H1 (cell line): ENCODE data around the gene CIITA. TPM values are rescaled to one million over a fixed set of nuclear protein-coding genes. Genes with fewer than 3 reads are reported as not detected.

Source experiments
- CTCF ChIA-PET: fragments of 300-600 bp; sonication (Branson Sonifier 250); formaldehyde crosslinking; loops from one replicate; lab custom pipeline; 2021; ENCODE audit not compliant: partially characterized antibody; lab: Charles Lee
- POLR2A ChIA-PET: fragments of 300-600 bp; sonication (Branson Sonifier 250); formaldehyde crosslinking; loops from one replicate; lab custom pipeline; 2021; ENCODE audit warnings: inconsistent platforms; ENCODE audit not compliant: partially characterized antibody; lab: Charles Lee
- DNase-seq, 2 experiments: peaks; one replicate each; pipeline versions ENCODE4 v3.0.0 to v3.0.0-alpha.2; 2010 to 2022; ENCODE audit warnings: low spot score in 2 of 2, low read depth in 1 of 2, mixed read lengths in 1 of 2
- FAIRE-seq: peaks from 2 replicates; lab custom pipeline; 2011; peaks lifted over from hg19 to GRCh38; lab: Jason Lieb, UNC
- H2AFZ ChIP-seq: 2 replicates; pipeline ENCODE4 v1.8.1; 2012; ENCODE audit warnings: low read length, inconsistent platforms
- H2AK5ac ChIP-seq: 2 replicates; pipeline ENCODE4 v1.6.1; 2013; ENCODE audit warnings: low read depth, low read length
- H2BK120ac ChIP-seq: replicated peaks from 2 replicates; pipeline ENCODE3; 2013; ENCODE audit warnings: low read depth, low read length, inconsistent platforms
- H2BK12ac ChIP-seq: 2 replicates; pipeline ENCODE4 v1.6.1; 2013; ENCODE audit warnings: low read depth, low read length
- H2BK15ac ChIP-seq: 2 replicates; pipeline ENCODE4 v1.6.1; 2013; ENCODE audit warnings: low read length
- H2BK20ac ChIP-seq: 2 replicates; pipeline ENCODE4 v1.6.1; 2013; ENCODE audit warnings: low read length
- H2BK5ac ChIP-seq: 2 replicates; pipeline ENCODE4 v1.6.1; 2013; ENCODE audit warnings: low read depth, low read length
- H3K14ac ChIP-seq: 2 replicates; pipeline ENCODE4 v1.6.1; 2013; ENCODE audit warnings: inconsistent platforms; ENCODE audit not compliant: insufficient read length
- H3K18ac ChIP-seq: 2 replicates; pipeline ENCODE4 v1.6.1; 2013; ENCODE audit warnings: low read length; ENCODE audit errors: extremely low read depth
- H3K23ac ChIP-seq: 2 replicates; pipeline ENCODE4 v1.6.1; 2013; ENCODE audit warnings: inconsistent platforms; ENCODE audit not compliant: insufficient read length
- H3K23me2 ChIP-seq: 2 replicates; pipeline ENCODE4 v1.6.1; 2013; ENCODE audit warnings: low read depth, low read length
- H3K27ac ChIP-seq: 2 replicates; pipeline ENCODE4 v1.6.1; 2011; ENCODE audit warnings: low read depth, low read length, inconsistent platforms
- H3K27me3 ChIP-seq, 4 experiments: replicated peaks in 1 of 4; 1 replicate in 1 of 4; 2 replicates in 3 of 4; pipeline versions ENCODE4 v1.6.1 to v1.8.1; 2011 to 2013; ENCODE audit warnings: low read length in 3 of 4, mild to moderate bottlenecking in 3 of 4, inconsistent platforms in 2 of 4, mixed read lengths in 2 of 4, moderate library complexity in 1 of 4; ENCODE audit not compliant: control insufficient read depth in 3 of 4, insufficient read depth in 3 of 4; ENCODE audit errors: extremely low read depth in 1 of 4
- H3K36me3 ChIP-seq, 4 experiments: 2 replicates each; pipeline versions ENCODE4 v1.6.1 to v1.8.1; 2011 to 2013; ENCODE audit warnings: mild to moderate bottlenecking in 4 of 4, low read length in 3 of 4, moderate library complexity in 2 of 4, control low read depth in 1 of 4, inconsistent platforms in 1 of 4; ENCODE audit not compliant: insufficient read depth in 4 of 4, control insufficient read depth in 2 of 4
- H3K4ac ChIP-seq: replicated peaks from 2 replicates; pipeline ENCODE3; 2013; ENCODE audit warnings: low read length, low read depth, mixed read lengths, inconsistent platforms; ENCODE audit not compliant: insufficient read length
- H3K4me1 ChIP-seq, 4 experiments: replicated peaks in 1 of 4; 1 replicate in 1 of 4; 2 replicates in 3 of 4; pipeline versions ENCODE4 v1.6.1 to v1.8.1; 2011 to 2013; ENCODE audit warnings: low read length in 3 of 4, inconsistent platforms in 2 of 4, mixed read lengths in 1 of 4; ENCODE audit not compliant: insufficient read depth in 4 of 4, control insufficient read depth in 3 of 4
- H3K4me2 ChIP-seq, 2 experiments: 2 replicates each; pipeline versions ENCODE4 v1.6.1 to v1.8.1; 2011 to 2013; ENCODE audit warnings: low read depth in 2 of 2, low read length in 2 of 2, control low read depth in 1 of 2, inconsistent platforms in 1 of 2, mild to moderate bottlenecking in 1 of 2; ENCODE audit not compliant: insufficient read depth in 1 of 2
- H3K4me3 ChIP-seq, 4 experiments: fragments of 200-600, 300-600 bp in 1 of 4; sonication (generic), shearing (Covaris generic), sonication (Bioruptor Twin) in 1 of 4; 2 replicates each; pipeline versions ENCODE4 v1.5.1 to v1.8.1; 2011 to 2016; ENCODE audit warnings: low read length in 4 of 4, low read depth in 3 of 4, control low read depth in 2 of 4, inconsistent platforms in 2 of 4, mild to moderate bottlenecking in 2 of 4, mixed read lengths in 1 of 4, moderate library complexity in 1 of 4; ENCODE audit not compliant: insufficient read depth in 2 of 4; ENCODE audit errors: extremely low read depth in 1 of 4
- H3K56ac ChIP-seq: replicated peaks from 2 replicates; pipeline ENCODE3; 2013; ENCODE audit warnings: low read depth, mild to moderate bottlenecking, mixed read lengths, low read length, inconsistent platforms; ENCODE audit not compliant: insufficient read length
- H3K79me1 ChIP-seq: 2 replicates; pipeline ENCODE4 v1.6.1; 2013; ENCODE audit warnings: low read depth, low read length, control low read depth
- H3K79me2 ChIP-seq, 2 experiments: 2 replicates each; pipeline versions ENCODE4 v1.6.1 to v1.8.1; 2012 to 2013; ENCODE audit warnings: low read length in 2 of 2, mild to moderate bottlenecking in 2 of 2, inconsistent platforms in 1 of 2; ENCODE audit not compliant: insufficient read depth in 2 of 2, control insufficient read depth in 1 of 2
- H3K9ac ChIP-seq, 4 experiments: replicated peaks in 1 of 4; 1 replicate in 1 of 4; 2 replicates in 3 of 4; pipeline versions ENCODE4 v1.6.1 to v1.8.1; 2011 to 2013; ENCODE audit warnings: low read depth in 3 of 4, low read length in 3 of 4, control low read depth in 2 of 4, mild to moderate bottlenecking in 2 of 4, moderate library complexity in 2 of 4, inconsistent platforms in 1 of 4; ENCODE audit errors: extremely low read depth in 1 of 4
- H3K9me3 ChIP-seq, 2 experiments: 2 replicates each; pipeline versions ENCODE4 v1.6.1 to v1.8.1; 2012 to 2013; ENCODE audit warnings: mild to moderate bottlenecking in 2 of 2, moderate library complexity in 2 of 2, control low read depth in 1 of 2, inconsistent platforms in 1 of 2, low read depth in 1 of 2, low read length in 1 of 2, mixed read lengths in 1 of 2; ENCODE audit not compliant: insufficient read depth in 2 of 2
- H4K20me1 ChIP-seq, 2 experiments: replicated peaks in 1 of 2; 2 replicates each; pipeline versions ENCODE3 to v1.8.1; 2011 to 2013; ENCODE audit warnings: inconsistent platforms in 2 of 2, low read length in 2 of 2, mild to moderate bottlenecking in 1 of 2; ENCODE audit not compliant: insufficient read depth in 2 of 2, control insufficient read depth in 1 of 2
- H4K5ac ChIP-seq: 2 replicates; pipeline ENCODE4 v1.6.1; 2013; ENCODE audit warnings: low read length, low read depth, mixed read lengths, inconsistent platforms; ENCODE audit not compliant: insufficient read length
- H4K8ac ChIP-seq: 2 replicates; pipeline ENCODE4 v1.8.0; 2013; ENCODE audit warnings: mild to moderate bottlenecking, moderate library complexity, low read length, inconsistent platforms; ENCODE audit not compliant: insufficient read depth; ENCODE audit errors: extremely low read depth
- H4K91ac ChIP-seq: replicated peaks from 2 replicates; pipeline ENCODE3; 2013; ENCODE audit warnings: low read length, mixed read lengths, inconsistent platforms; ENCODE audit not compliant: insufficient read length
- BRCA1 ChIP-seq: IDR thresholded peaks from 2 replicates; pipeline ENCODE4 v1.6.1; 2012; ENCODE audit warnings: low read depth, low read length, improper control_type of control experiment
- CEBPB ChIP-seq: IDR thresholded peaks from 2 replicates; pipeline ENCODE4 v1.6.1; 2012; ENCODE audit warnings: low read depth, low read length
- CHD2 ChIP-seq: IDR thresholded peaks from 2 replicates; pipeline ENCODE4 v1.6.1; 2012; ENCODE audit warnings: low read length, improper control_type of control experiment
- CTBP2 ChIP-seq: IDR thresholded peaks from 2 replicates; pipeline ENCODE4 v1.7.0; 2011; ENCODE audit warnings: borderline replicate concordance, mild to moderate bottlenecking, moderate library complexity, mixed read lengths, low read length; ENCODE audit not compliant: insufficient read depth, insufficient read length
- FOSL1 ChIP-seq: IDR thresholded peaks from 2 replicates; pipeline ENCODE4 v1.6.1; 2011; ENCODE audit warnings: mild to moderate bottlenecking, low read depth, low read length, moderate library complexity; ENCODE audit not compliant: insufficient read depth
- GABPA ChIP-seq: IDR thresholded peaks from 2 replicates; pipeline ENCODE4 v1.6.1; 2011; ENCODE audit warnings: mild to moderate bottlenecking, low read length, moderate library complexity, borderline replicate concordance; ENCODE audit not compliant: insufficient read depth
- MAFK ChIP-seq: IDR thresholded peaks from 2 replicates; pipeline ENCODE4 v1.6.1; 2012; ENCODE audit warnings: low read depth, mild to moderate bottlenecking, improper control_type of control experiment, low read length
- POLR2A ChIP-seq, 2 experiments: IDR thresholded peaks; 1 replicate in 1 of 2; 2 replicates in 1 of 2; pipeline ENCODE4 v1.6.1; 2011; ENCODE audit warnings: low read depth in 2 of 2, low read length in 2 of 2, mild to moderate bottlenecking in 2 of 2; ENCODE audit errors: control extremely low read depth in 1 of 2
- POLR2AphosphoS5 ChIP-seq: IDR thresholded peaks from 2 replicates; pipeline ENCODE4 v1.6.1; 2011; ENCODE audit warnings: low read depth, low read length
- RXRA ChIP-seq: IDR thresholded peaks from 2 replicates; pipeline ENCODE4 v1.6.1; 2011; ENCODE audit warnings: low read depth, mild to moderate bottlenecking, low read length, moderate library complexity; ENCODE audit not compliant: insufficient read depth
- SIN3A ChIP-seq, 2 experiments: IDR thresholded peaks in 1 of 2; conservative IDR thresholded peaks in 1 of 2; 2 replicates each; pipeline ENCODE4 v1.6.1; 2011 to 2012; ENCODE audit warnings: low read length in 2 of 2, improper control_type of control experiment in 1 of 2, low read depth in 1 of 2, mild to moderate bottlenecking in 1 of 2
- SIRT6 ChIP-seq: IDR thresholded peaks from one replicate; pipeline ENCODE4 v1.7.1; 2012; ENCODE audit warnings: low read length, inconsistent platforms
- SUZ12 ChIP-seq: fragments of 200-600 bp; sonication (generic); IDR thresholded peaks from 2 replicates; pipeline ENCODE4 v1.6.1; 2012; ENCODE audit warnings: mild to moderate bottlenecking, inconsistent platforms, low read length, moderate library complexity, mixed read lengths
- WGBS, 2 experiments: shearing (Covaris generic) in 1 of 2; methylation state at CpG; one replicate each; pipeline versions ENCODE4 v1.1.6 to v1.1.7; 2013 to 2015; ENCODE audit warnings: low lambda C conversion rate in 2 of 2, mixed read lengths in 2 of 2, inconsistent platforms in 1 of 2, low coverage in 1 of 2, missing lambda C conversion rate in 1 of 2; ENCODE audit not compliant: insufficient replicate concordance in 2 of 2, insufficient coverage in 1 of 2, insufficient read length in 1 of 2; ENCODE audit errors: extremely low coverage in 1 of 2, missing lambda C conversion rate in 1 of 2; 5-methylcytosine and 5-hydroxymethylcytosine counted together
- polyA plus RNA-seq, 7 experiments: library from polyadenylated mRNA; depleted of rRNA in 3 of 7; stranded (reverse) in 5 of 7; unstranded in 2 of 7; fragments of >200 nt in 5 of 7; fragments of 200-250 nt in 2 of 7; gene quantifications; 1 replicate in 5 of 7; 2 replicates in 1 of 7; 4 replicates in 1 of 7; pipeline versions ENCODE4 v1.2.1 to v1.2.3, GENCODE V29; 2011 to 2013; ENCODE audit warnings: missing spikeins in 2 of 7, mixed read lengths in 2 of 7
- total RNA-seq: library from RNA; stranded (reverse); fragmentation: NEBNext Ultra II Directional; extraction: Animal tissue kit (Norgen Biotek cat#: 25700); gene quantifications from 2 replicates; pipeline ENCODE4 v1.2.1, GENCODE V29; 2021

Gene CIITA
- total and polyA plus RNA-seq, 2 of the 8 experiments (the other 6 are each of a cell fraction or from before 2014, with no cell fraction given): 0.07 to 0.17 TPM

- Histone ChIP-seq H3K23ac (no peak overlapping the region), H3K27ac (no peak overlapping the region), H3K14ac (no peak overlapping the region), H3K79me2 (peaks cover 0 to 5% of the 10 kb centered on the region in 2 experiments; a peak in 1 of 4 replicates), H3K18ac (no peak overlapping the region), H3K23me2 (no peaks in the 10 kb centered on the region), H3K27me3 (no peaks in the 10 kb centered on the region), H3K56ac (no peak overlapping the region)
- WGBS, 2 experiments: 85% methylated on average over 5 of the region's 5 CpGs; no CpG with 5 or more reads in 1 of the 2 experiments
- TF ChIP-seq BRCA1 (no peak), POLR2AphosphoS5 (no peak), SIRT6 (no peak), CEBPB (no peak), POLR2A (IDR thresholded peaks at IDR 0.05; ENCODE audit: control extremely low read depth in 1 of 2, low read depth in 2 of 2, low read length in 2 of 2) (no peak), GABPA (no peak), SIN3A (conservative IDR thresholded peaks at IDR 0.05 in 1 of 2, IDR thresholded peaks at IDR 0.05 in 1 of 2; ENCODE audit: low read depth in 1 of 2, low read length in 2 of 2) (no peak), FOSL1 (no peak), CTBP2 (no peak), RXRA (no peak), SUZ12 (no peak), MAFK (no peak), CHD2 (no peak)
- TF ChIP-seq, all 59 proteins: peak for 0
- Histone ChIP-seq H2BK20ac (no peak overlapping the region), H4K8ac (no peak overlapping the region), H3K36me3 (peaks cover 0 to 10% (median 2%) of the 10 kb centered on the region in 4 experiments; a peak in 2 of 8 replicates), H3K4me1 (peaks cover 0 to under 1% (median under 1%) of the 10 kb centered on the region in 4 experiments; a peak in 3 of 7 replicates), H2AFZ (no peak overlapping the region), H3K9ac (no peak overlapping the region), H2BK120ac (no peak overlapping the region), H4K20me1 (peaks cover 3 to 7% of the 10 kb centered on the region in 2 experiments), H3K79me1 (peaks cover 4% of the 10 kb centered on the region; the same call in 1 of the 2 replicates), H2BK5ac (no peak overlapping the region), H2BK12ac (no peak overlapping the region), H3K4me3 (no peak overlapping the region), H4K91ac (no peak overlapping the region), H2BK15ac (no peak overlapping the region), H2AK5ac (no peak overlapping the region), H3K9me3 (no peaks in the 10 kb centered on the region), H3K4me2 (no peak overlapping the region), H3K4ac (no peak overlapping the region), H4K5ac (no peak overlapping the region)
- ChIA-PET POLR2A (interaction anchor here (0.5 kb wide), 1 partner anchor 296 kb away, joined by 3 read pairs; no protein-coding TSS in a partner anchor), CTCF (interaction anchor here (0.6 to 2.7 kb wide), 9 partner anchors 8 to 484 kb away, joined by 3 to 6 read pairs (median 3); no protein-coding TSS in a partner anchor)
- no peak for DNase-seq
- FAIRE-seq: no peak
These were observed 82.2 kb downstream of the CIITA start for GRCh38 chr16:10959161-10959560.
